ENCODE data around the gene PLB1.

Gene PLB1

GRCh38 chr2:28516950-28517349 lies 21.1 kb downstream of the PLB1 start:
- H3K36me3 ChIP-seq (ENCODE audit: insufficient read depth, low read length) = no peaks in the 10 kb centered on the region
- H3K9ac ChIP-seq (ENCODE audit: low read length) = no peak overlapping the region
- H3K4me2 ChIP-seq (ENCODE audit: low read length) = no peak overlapping the region
- H3F3A ChIP-seq (ENCODE audit: insufficient read depth, low read length) = no peaks in the 10 kb centered on the region
- H3K4me3 ChIP-seq (ENCODE audit: low read depth, low read length, poor library complexity, severe bottlenecking) = no peak overlapping the region
- H3K9me2 ChIP-seq (ENCODE audit: low read depth, low read length) = no peaks in the 10 kb centered on the region
- H3K27ac ChIP-seq (ENCODE audit: low read depth, low read length, poor library complexity, severe bottlenecking) = no peak overlapping the region
- H3K79me2 ChIP-seq (ENCODE audit: insufficient read depth, low read length) = no peaks in the 10 kb centered on the region
- no peaks in the 10 kb centered on the region for H3K4me1 ChIP-seq (ENCODE audit: insufficient read depth, low read length, severe bottlenecking)
- no peak overlapping the region for H2AFZ ChIP-seq (ENCODE audit: low read length)
- no peak for TF ChIP-seq CTCF (IDR thresholded peaks at IDR 0.05; ENCODE audit: low read length)
- H4K20me1 ChIP-seq (ENCODE audit: insufficient read depth, low read length) = no peaks in the 10 kb centered on the region
- H3K9me3 ChIP-seq (ENCODE audit: low read length) = no peaks in the 10 kb centered on the region
- H3K27me3 ChIP-seq (ENCODE audit: insufficient read depth, low read length) = no peaks in the 10 kb centered on the region; the same call in 1 of the 2 replicates

GRCh38 chr2:28521663-28522062 lies 25.8 kb downstream of the PLB1 start:
- no peak overlapping the region for H2AFZ ChIP-seq (ENCODE audit: low read length)
- H3K79me2 ChIP-seq (ENCODE audit: insufficient read depth, low read length) = no peaks in the 10 kb centered on the region
- H3K4me3 ChIP-seq (ENCODE audit: low read depth, low read length, poor library complexity, severe bottlenecking) = no peak overlapping the region

GRCh38 chr2:28522481-28522880 lies 26.6 kb downstream of the PLB1 start:
- Histone ChIP-seq H4K20me1 (ENCODE audit: insufficient read depth, low read length) (no peaks in the 10 kb centered on the region), H3K4me1 (ENCODE audit: insufficient read depth, low read length, severe bottlenecking) (no peaks in the 10 kb centered on the region), H3K9me2 (ENCODE audit: low read depth, low read length) (no peaks in the 10 kb centered on the region), H3K36me3 (ENCODE audit: insufficient read depth, low read length) (no peaks in the 10 kb centered on the region), H3K9me3 (ENCODE audit: low read length) (no peaks in the 10 kb centered on the region), H3F3A (ENCODE audit: insufficient read depth, low read length) (no peaks in the 10 kb centered on the region), H3K79me2 (ENCODE audit: insufficient read depth, low read length) (no peaks in the 10 kb centered on the region), H3K4me3 (ENCODE audit: low read depth, low read length, poor library complexity, severe bottlenecking) (no peak overlapping the region), H3K9ac (ENCODE audit: low read length) (no peak overlapping the region), H2AFZ (ENCODE audit: low read length) (no peak overlapping the region), H3K27me3 (ENCODE audit: insufficient read depth, low read length) (no peaks in the 10 kb centered on the region), H3K4me2 (ENCODE audit: low read length) (no peak overlapping the region), H3K27ac (ENCODE audit: low read depth, low read length, poor library complexity, severe bottlenecking) (no peak overlapping the region)
- TF ChIP-seq EZH2 (IDR thresholded peaks at IDR 0.05; ENCODE audit: borderline replicate concordance, low read length) (no peak), CTCF (IDR thresholded peaks at IDR 0.05; ENCODE audit: low read length) (no peak)

More at GRCh38 chr2:28521663-28522062, 25.8 kb downstream of the PLB1 start:
- Histone ChIP-seq H3K27me3 (ENCODE audit: insufficient read depth, low read length) (no peaks in the 10 kb centered on the region), H3K9me3 (ENCODE audit: low read length) (no peaks in the 10 kb centered on the region), H3K9me2 (ENCODE audit: low read depth, low read length) (no peaks in the 10 kb centered on the region), H3F3A (ENCODE audit: insufficient read depth, low read length) (no peaks in the 10 kb centered on the region), H3K9ac (ENCODE audit: low read length) (no peak overlapping the region), H3K36me3 (ENCODE audit: insufficient read depth, low read length) (no peaks in the 10 kb centered on the region), H3K4me1 (ENCODE audit: insufficient read depth, low read length, severe bottlenecking) (no peaks in the 10 kb centered on the region), H3K4me2 (ENCODE audit: low read length) (no peak overlapping the region), H3K27ac (ENCODE audit: low read depth, low read length, poor library complexity, severe bottlenecking) (no peak overlapping the region), H4K20me1 (ENCODE audit: insufficient read depth, low read length) (no peaks in the 10 kb centered on the region)
- TF ChIP-seq EZH2 (IDR thresholded peaks at IDR 0.05; ENCODE audit: borderline replicate concordance, low read length) (no peak), CTCF (IDR thresholded peaks at IDR 0.05; ENCODE audit: low read length) (no peak)

Data from OCI-LY1 (cell line).